K562 (cell line): ENCODE data around the gene ODR4. TPM values are rescaled to one million over a fixed set of nuclear protein-coding genes. Genes with fewer than 3 reads are reported as not detected.

Source experiments
- ATAC-seq: fragments of 200-7000 bp; cut with Tn5 transposase; 3 replicates; pipeline ENCODE4 v1.9.1; 2020; ENCODE audit warnings: moderate library complexity
- BruUV-seq: library from RNA; stranded (reverse); fragments of 400-500 nt; replicated peaks from 2 replicates; lab custom pipeline; 2021; lab: Mats Ljungman, UMichigan
- CTCF ChIA-PET: fragments of 300-600 bp; formaldehyde crosslinking; extraction: SDS; loops from one replicate; lab custom pipeline; 2021; ENCODE audit warnings: low intra/inter-chr PET ratio; lab: Yijun Ruan, JAX
- POLR2A ChIA-PET: fragments of 300-600, 350-650 bp; sonication (Branson Sonifier 250); formaldehyde crosslinking; extraction: SDS; loops from one replicate; lab custom pipeline; 2021; ENCODE audit warnings: antibody characterized with exemption, inconsistent platforms; lab: Yijun Ruan, JAX
- DNase-seq, 4 experiments: peaks; one replicate each; pipeline versions ENCODE4 v3.0.0 to v3.0.0-alpha.2; 2011 to 2018; ENCODE audit warnings: low spot score in 3 of 4, mixed read lengths in 3 of 4; ENCODE audit errors: extremely low read depth in 1 of 4
- FAIRE-seq: peaks from 2 replicates; lab custom pipeline; 2011; peaks lifted over from hg19 to GRCh38; lab: Jason Lieb, UNC
- H2AFZ ChIP-seq: 2 replicates; pipeline ENCODE4 v1.6.0; 2011; ENCODE audit warnings: low read depth, low read length, control low read depth, inconsistent platforms
- H3K27ac ChIP-seq: fragments of 200-600 bp; 3 replicates; pipeline ENCODE4 v1.8.0; 2011; ENCODE audit warnings: low read depth, mild to moderate bottlenecking, control low read depth, inconsistent platforms, low read length, moderate library complexity, mixed read lengths; ENCODE audit errors: extremely low read depth
- H3K27me3 ChIP-seq, 2 experiments: fragments of 300-600 bp in 1 of 2; 2 replicates in 1 of 2; 3 replicates in 1 of 2; pipeline versions ENCODE4 v1.6.0 to v1.8.0; 2011; ENCODE audit warnings: inconsistent platforms in 2 of 2, low read length in 2 of 2, mild to moderate bottlenecking in 1 of 2, mixed read lengths in 1 of 2, moderate library complexity in 1 of 2; ENCODE audit not compliant: control insufficient read depth in 2 of 2, insufficient read depth in 2 of 2
- H3K36me3 ChIP-seq: fragments of 300-600 bp; 3 replicates; pipeline ENCODE4 v1.8.0; 2011; ENCODE audit warnings: mild to moderate bottlenecking, low read length, inconsistent platforms; ENCODE audit not compliant: control insufficient read depth, insufficient read depth
- H3K4me1 ChIP-seq, 2 experiments: fragments of 200-600 bp in 1 of 2; replicated peaks in 1 of 2; 2 replicates in 1 of 2; 3 replicates in 1 of 2; pipeline versions ENCODE4 v1.5.1 to v1.8.0; 2011; ENCODE audit warnings: inconsistent platforms in 2 of 2, low read length in 2 of 2, mild to moderate bottlenecking in 1 of 2, mixed read lengths in 1 of 2, moderate library complexity in 1 of 2; ENCODE audit not compliant: control insufficient read depth in 2 of 2, insufficient read depth in 2 of 2
- H3K4me2 ChIP-seq: 2 replicates; pipeline ENCODE4 v1.6.1; 2011; ENCODE audit warnings: low read length, control low read depth, inconsistent platforms, mixed read lengths; ENCODE audit not compliant: insufficient read depth
- H3K4me3 ChIP-seq: fragments of 200-600 bp; sonication (generic), shearing (Covaris generic); 2 replicates; pipeline ENCODE4 v1.5.1; 2016; ENCODE audit warnings: control low read depth, inconsistent platforms
- H3K79me2 ChIP-seq: fragments of 200-600 bp; 3 replicates; pipeline ENCODE4 v1.8.0; 2011; ENCODE audit warnings: low read length, inconsistent platforms; ENCODE audit not compliant: control insufficient read depth, insufficient read depth
- H3K9ac ChIP-seq, 2 experiments: 2 replicates each; pipeline versions ENCODE4 v1.6.0 to v1.6.1; 2011; ENCODE audit warnings: low read depth in 2 of 2, low read length in 2 of 2, control low read depth in 1 of 2, inconsistent platforms in 1 of 2, mild to moderate bottlenecking in 1 of 2, mixed read lengths in 1 of 2; ENCODE audit not compliant: insufficient read depth in 1 of 2
- H3K9me1 ChIP-seq: one replicate; pipeline ENCODE4 v1.6.0; 2011; ENCODE audit warnings: inconsistent platforms, mild to moderate bottlenecking, low read length, moderate library complexity; ENCODE audit not compliant: control insufficient read depth, insufficient read depth
- H3K9me3 ChIP-seq: replicated peaks from 2 replicates; pipeline ENCODE4 v1.5.1; 2011; ENCODE audit warnings: low read depth, low read length, inconsistent platforms; ENCODE audit not compliant: control insufficient read depth, insufficient read depth
- H4K20me1 ChIP-seq: replicated peaks from 2 replicates; pipeline ENCODE4 v1.6.1; 2011; ENCODE audit warnings: low read length, inconsistent platforms, mixed read lengths; ENCODE audit not compliant: control insufficient read depth, insufficient read depth
- BCOR ChIP-seq: fragments of 450-650 bp; IDR thresholded peaks from 2 replicates; pipeline ENCODE4 v1.6.1; 2016
- KAT7 ChIP-seq: sonication (generic); formaldehyde crosslinking; IDR thresholded peaks from 2 replicates; pipeline ENCODE4 v1.8.0; 2022; ENCODE audit warnings: missing genetic modification reagents, mild to moderate bottlenecking, borderline replicate concordance
- NR1H2 ChIP-seq: sonication (generic); formaldehyde crosslinking; IDR thresholded peaks from 2 replicates; pipeline ENCODE4 v1.4.0; 2020; ENCODE audit warnings: mild to moderate bottlenecking, missing genetic modification reagents
- PHF20 ChIP-seq: fragments of 450-650 bp; IDR thresholded peaks from 2 replicates; pipeline ENCODE4 v1.6.1; 2018; ENCODE audit not compliant: partially characterized antibody
- TCF3 ChIP-seq: sonication (generic); formaldehyde crosslinking; IDR thresholded peaks from 2 replicates; pipeline ENCODE4 v1.4.0; 2020; ENCODE audit warnings: mild to moderate bottlenecking, missing genetic modification reagents
- TSHZ1 ChIP-seq: fragments of 250-450 bp; sonication (Bioruptor Pico); IDR thresholded peaks from 2 replicates; pipeline ENCODE4 v1.4.0; 2020; ENCODE audit warnings: mild to moderate bottlenecking, moderate library complexity
- ZBTB40 ChIP-seq, 2 experiments: fragments of 450-650 bp in 1 of 2; sonication (generic) in 1 of 2; formaldehyde crosslinking in 1 of 2; IDR thresholded peaks; 2 replicates each; pipeline versions ENCODE4 v1.7.1 to v1.9.0; 2016 to 2022; ENCODE audit warnings: inconsistent platforms in 1 of 2, mild to moderate bottlenecking in 1 of 2, missing genetic modification reagents in 1 of 2
- WGBS: fragments of 100-300 bp; shearing (Covaris generic); methylation state at CpG from one replicate; pipeline ENCODE4 v1.1.6; 2016; ENCODE audit warnings: low coverage, mixed read lengths; ENCODE audit not compliant: insufficient coverage; ENCODE audit errors: missing lambda C conversion rate; 5-methylcytosine and 5-hydroxymethylcytosine counted together
- in situ Hi-C: fragments of 300-500 bp; cut with MboI; formaldehyde crosslinking; loops from 4 replicates; pipeline ENCODE4 v1.15.0; 2018; ENCODE audit warnings: inconsistent platforms, mixed read lengths
- intact Hi-C: fragments of 100-400 bp; cut with micrococcal nuclease; formaldehyde crosslinking; loops from 2 replicates; pipeline ENCODE4 v1.14.2; 2022
- polyA plus RNA-seq, 8 experiments: library from polyadenylated mRNA; depleted of rRNA in 4 of 8; stranded (reverse) in 5 of 8; unstranded in 3 of 8; fragments of >200 nt; fragmentation: Nextera tagmentation in 2 of 8; fragmentation: Illumina TruSeq in 1 of 8; extraction: Ambion mirVana in 2 of 8; extraction: Trizol in 1 of 8; gene quantifications; 2 replicates each; pipeline versions ENCODE4 v1.2.1 to v1.2.3, GENCODE V29; 2011 to 2014; ENCODE audit warnings: inconsistent platforms in 1 of 8, missing spikeins in 1 of 8
- total RNA-seq, 7 experiments: library from RNA; depleted of rRNA in 6 of 7; stranded (reverse); fragments of >200 nt in 6 of 7; fragmentation: Illumina TruSeq in 2 of 7; extraction: Trizol in 2 of 7; gene quantifications; 2 replicates each; pipeline versions ENCODE4 v1.2.1 to v1.2.3, GENCODE V29; 2011 to 2021; ENCODE audit warnings: low replicate concordance in 1 of 7

The ODR4 gene
- total and polyA plus RNA-seq, 9 of the 15 experiments (the other 6 are each of a cell fraction or from before 2014, with no cell fraction given): 23.1 to 63.9 (median 44.1) TPM

- TF ChIP-seq TSHZ1: no peak
- no peak for TF ChIP-seq BCOR
Observed at GRCh38 chr1:186390925-186391324, 15.3 kb downstream of the ODR4 start (continued).

- no peaks in the 10 kb centered on the region for H3K9me1 ChIP-seq
- ChIA-PET CTCF (no interaction called here), POLR2A (interaction anchor here (2.0 to 2.2 kb wide), 2 partner anchors 12 to 16 kb away, joined by 6 read pairs; partner anchors contain the start of genes ODR4 and TPR)
- DNase-seq (no peak), FAIRE-seq (no peak), ATAC-seq (no peak)
- intact Hi-C loops (no loop called here), in situ Hi-C loops (no loop called here)
- BruUV-seq: no TSS peak
- no peak overlapping the region for H3K4me2 ChIP-seq
- H2AFZ ChIP-seq: no peak overlapping the region
- no peak overlapping the region for H3K9ac ChIP-seq
- H3K4me3 ChIP-seq: no peak overlapping the region
- H3K79me2 ChIP-seq: no peaks in the 10 kb centered on the region
- H3K27ac ChIP-seq: no peak overlapping the region
- no peaks in the 10 kb centered on the region for H4K20me1 ChIP-seq
- no peaks in the 10 kb centered on the region for H3K27me3 ChIP-seq
- WGBS: 91% methylated on average over 4 of the region's 4 CpGs
- H3K9me3 ChIP-seq: no peaks in the 10 kb centered on the region
- no peaks in the 10 kb centered on the region for H3K4me1 ChIP-seq
- peaks cover 90% of the 10 kb centered on the region for H3K36me3 ChIP-seq
- TF ChIP-seq ZBTB40 (IDR thresholded peaks at IDR 0.05) (no peak), ZBTB40 (CRISPR knock-in tag; IDR thresholded peaks at IDR 0.05) (no peak), NR1H2 (CRISPR knock-in tag) (no peak), PHF20 (no peak), KAT7 (CRISPR knock-in tag) (no peak), TCF3 (CRISPR knock-in tag) (no peak)
Observed at GRCh38 chr1:186391841-186392240, 16.2 kb downstream of the ODR4 start.
